ENCODE data around the gene ZNF554. TPM values are rescaled to one million over a fixed set of nuclear protein-coding genes. Genes with fewer than 3 reads are reported as not detected.

Gene ZNF554
- polyA plus RNA-seq, 1 of the 3 experiments (the other 2 are of a cell fraction): 1.7 TPM

Other genes with a start within 250 kb of the ZNF554 start
- 1.6 and 2.2 TPM in 2 replicates for gene GNG7, start 117.2 kb upstream of the ZNF554 start, polyA plus RNA-seq (2012; rRNA removed)
- gene DIRAS1, start 98.5 kb upstream of the ZNF554 start, polyA plus RNA-seq (2012; rRNA removed): 9.0 and 9.7 TPM in 2 replicates
- gene SLC39A3, start 79.9 kb upstream of the ZNF554 start, polyA plus RNA-seq (2012; rRNA removed): 42.2 and 45.2 TPM in 2 replicates
- 60.4 and 78.4 TPM in 2 replicates for gene SGTA, start 36.6 kb upstream of the ZNF554 start, polyA plus RNA-seq (2012; rRNA removed)
- gene THOP1, start 34.4 kb upstream of the ZNF554 start, polyA plus RNA-seq (2012; rRNA removed): 124 and 138 TPM in 2 replicates
- gene ZNF555, start 21.6 kb downstream of the ZNF554 start, polyA plus RNA-seq (2012; rRNA removed): 1.4 and 2.2 TPM in 2 replicates
- gene ZNF556, start 47.5 kb downstream of the ZNF554 start, polyA plus RNA-seq (2012; rRNA removed): 0.46 and 0.67 TPM in 2 replicates
- 2.1 and 3.2 TPM in 2 replicates for gene ZNF57, start 81.1 kb downstream of the ZNF554 start, polyA plus RNA-seq (2012; rRNA removed)
- 4.4 and 6.6 TPM in 2 replicates for gene ZNF77, start 125.1 kb downstream of the ZNF554 start, polyA plus RNA-seq (2012; rRNA removed)
- gene TLE6, start 157.7 kb downstream of the ZNF554 start, polyA plus RNA-seq (2012; rRNA removed): 2.6 and 3.3 TPM in 2 replicates
- gene TLE2, start 209.4 kb downstream of the ZNF554 start, polyA plus RNA-seq (2012; rRNA removed): 1.7 and 2.3 TPM in 2 replicates
- gene TLE5, start 242.6 kb downstream of the ZNF554 start, polyA plus RNA-seq (2012; rRNA removed): 479 and 519 TPM in 2 replicates